Measurements from ENCODE around the gene SNCAIP.
"Not testable (repeated sequence)": the region's sequence is repeated elsewhere in the genome, so short reads cannot be mapped to it uniquely, and the experiment has no call there.

The SNCAIP gene

DNA sequence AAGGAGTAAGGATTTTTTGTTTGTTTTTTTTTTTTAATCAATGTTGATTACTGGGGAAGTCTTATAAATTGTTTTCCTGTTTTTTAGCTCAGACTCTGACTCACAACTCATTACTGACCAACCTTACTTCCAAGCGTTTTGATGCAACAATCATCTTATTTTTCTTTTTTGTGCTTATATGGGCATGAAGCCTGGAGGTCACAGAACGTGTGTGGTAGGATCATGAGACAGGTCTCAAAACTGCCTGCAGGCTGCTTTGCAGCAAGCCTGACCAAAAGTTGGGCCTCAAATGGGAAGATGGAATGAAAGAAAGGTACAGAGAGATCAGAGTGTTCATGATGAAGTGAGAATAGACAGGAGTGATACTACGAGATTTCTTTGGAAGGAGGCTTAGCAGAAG lies 38.5 kb downstream of the SNCAIP start:
- H3K4me3 ChIP-seq (replicated peaks; ENCODE audit: insufficient read depth, low read length) = no peak overlapping the region
- no peak overlapping the region for H3K27ac ChIP-seq (replicated peaks)
- DNase-seq (ENCODE audit: low read depth in 1 of 2, low spot score in 1 of 2) = no peak
- TF ChIP-seq, protein P1, sequence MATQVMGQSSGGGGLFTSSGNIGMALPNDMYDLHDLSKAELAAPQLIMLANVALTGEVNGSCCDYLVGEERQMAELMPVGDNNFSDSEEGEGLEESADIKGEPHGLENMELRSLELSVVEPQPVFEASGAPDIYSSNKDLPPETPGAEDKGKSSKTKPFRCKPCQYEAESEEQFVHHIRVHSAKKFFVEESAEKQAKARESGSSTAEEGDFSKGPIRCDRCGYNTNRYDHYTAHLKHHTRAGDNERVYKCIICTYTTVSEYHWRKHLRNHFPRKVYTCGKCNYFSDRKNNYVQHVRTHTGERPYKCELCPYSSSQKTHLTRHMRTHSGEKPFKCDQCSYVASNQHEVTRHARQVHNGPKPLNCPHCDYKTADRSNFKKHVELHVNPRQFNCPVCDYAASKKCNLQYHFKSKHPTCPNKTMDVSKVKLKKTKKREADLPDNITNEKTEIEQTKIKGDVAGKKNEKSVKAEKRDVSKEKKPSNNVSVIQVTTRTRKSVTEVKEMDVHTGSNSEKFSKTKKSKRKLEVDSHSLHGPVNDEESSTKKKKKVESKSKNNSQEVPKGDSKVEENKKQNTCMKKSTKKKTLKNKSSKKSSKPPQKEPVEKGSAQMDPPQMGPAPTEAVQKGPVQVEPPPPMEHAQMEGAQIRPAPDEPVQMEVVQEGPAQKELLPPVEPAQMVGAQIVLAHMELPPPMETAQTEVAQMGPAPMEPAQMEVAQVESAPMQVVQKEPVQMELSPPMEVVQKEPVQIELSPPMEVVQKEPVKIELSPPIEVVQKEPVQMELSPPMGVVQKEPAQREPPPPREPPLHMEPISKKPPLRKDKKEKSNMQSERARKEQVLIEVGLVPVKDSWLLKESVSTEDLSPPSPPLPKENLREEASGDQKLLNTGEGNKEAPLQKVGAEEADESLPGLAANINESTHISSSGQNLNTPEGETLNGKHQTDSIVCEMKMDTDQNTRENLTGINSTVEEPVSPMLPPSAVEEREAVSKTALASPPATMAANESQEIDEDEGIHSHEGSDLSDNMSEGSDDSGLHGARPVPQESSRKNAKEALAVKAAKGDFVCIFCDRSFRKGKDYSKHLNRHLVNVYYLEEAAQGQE (IDR thresholded peaks at IDR 0.05; ENCODE audit: insufficient replicate concordance, low read depth) = no peak
- TF ChIP-seq GABPA (IDR thresholded peaks at IDR 0.05; ENCODE audit: low read depth) = no peak
- no peak for TF ChIP-seq SPI1 (IDR thresholded peaks at IDR 0.05; ENCODE audit: borderline replicate concordance, low read depth)
- TF ChIP-seq, protein P2, sequence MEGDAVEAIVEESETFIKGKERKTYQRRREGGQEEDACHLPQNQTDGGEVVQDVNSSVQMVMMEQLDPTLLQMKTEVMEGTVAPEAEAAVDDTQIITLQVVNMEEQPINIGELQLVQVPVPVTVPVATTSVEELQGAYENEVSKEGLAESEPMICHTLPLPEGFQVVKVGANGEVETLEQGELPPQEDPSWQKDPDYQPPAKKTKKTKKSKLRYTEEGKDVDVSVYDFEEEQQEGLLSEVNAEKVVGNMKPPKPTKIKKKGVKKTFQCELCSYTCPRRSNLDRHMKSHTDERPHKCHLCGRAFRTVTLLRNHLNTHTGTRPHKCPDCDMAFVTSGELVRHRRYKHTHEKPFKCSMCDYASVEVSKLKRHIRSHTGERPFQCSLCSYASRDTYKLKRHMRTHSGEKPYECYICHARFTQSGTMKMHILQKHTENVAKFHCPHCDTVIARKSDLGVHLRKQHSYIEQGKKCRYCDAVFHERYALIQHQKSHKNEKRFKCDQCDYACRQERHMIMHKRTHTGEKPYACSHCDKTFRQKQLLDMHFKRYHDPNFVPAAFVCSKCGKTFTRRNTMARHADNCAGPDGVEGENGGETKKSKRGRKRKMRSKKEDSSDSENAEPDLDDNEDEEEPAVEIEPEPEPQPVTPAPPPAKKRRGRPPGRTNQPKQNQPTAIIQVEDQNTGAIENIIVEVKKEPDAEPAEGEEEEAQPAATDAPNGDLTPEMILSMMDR (IDR thresholded peaks at IDR 0.05; ENCODE audit: insufficient read depth, low read length) = no peak
- no peak for TF ChIP-seq POLR2AphosphoS5 (IDR thresholded peaks at IDR 0.05; ENCODE audit: low read depth)
- no peaks in the 10 kb centered on the region for H3K27me3 ChIP-seq (ENCODE audit: insufficient read depth, poor library complexity, severe bottlenecking)

DNA sequence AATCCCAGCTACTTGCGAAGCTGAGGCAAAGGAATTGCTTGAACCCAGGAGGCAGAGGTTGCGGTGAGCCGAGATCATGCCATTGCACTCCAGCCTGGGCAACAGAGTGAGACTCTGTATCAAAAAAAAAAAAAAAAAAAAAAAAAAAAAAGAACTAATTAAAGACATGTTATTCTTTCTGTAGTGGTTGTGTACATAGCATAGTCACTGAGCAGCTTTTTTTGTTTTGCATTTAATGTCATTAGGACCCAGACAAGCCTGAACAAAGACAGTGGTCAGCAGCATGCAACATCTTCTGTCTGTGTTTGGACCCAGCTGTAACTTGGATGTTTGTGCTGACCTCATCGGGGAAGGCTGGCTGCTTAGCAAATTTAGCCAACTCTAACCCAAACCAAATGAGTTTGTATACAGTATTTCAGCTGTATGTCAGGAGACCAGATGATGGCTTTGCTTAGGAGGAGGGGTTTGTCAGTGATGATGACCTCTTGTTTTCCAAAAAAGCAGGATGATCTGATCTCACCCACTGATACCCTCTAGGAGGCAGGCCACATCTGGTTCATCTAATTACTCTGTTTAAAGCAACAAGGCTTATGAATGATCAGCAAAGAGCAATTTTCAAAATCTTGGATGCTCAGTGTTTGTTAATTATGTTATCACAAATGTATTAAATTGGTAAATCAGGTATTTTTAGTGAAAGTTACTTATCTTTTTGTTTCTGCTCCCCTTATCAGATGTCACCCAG lies 39.5 kb downstream of the SNCAIP start:
- H3K27me3 ChIP-seq (ENCODE audit: insufficient read depth, poor library complexity, severe bottlenecking) = no peaks in the 10 kb centered on the region
- H3K4me3 ChIP-seq (replicated peaks; ENCODE audit: insufficient read depth, low read length) = no peak overlapping the region
- H3K27ac ChIP-seq (replicated peaks) = no peak overlapping the region
- no peak for DNase-seq (ENCODE audit: low read depth in 1 of 2, low spot score in 1 of 2)
- TF ChIP-seq GABPA (IDR thresholded peaks at IDR 0.05; ENCODE audit: low read depth) = no peak
- TF ChIP-seq, protein P1 (IDR thresholded peaks at IDR 0.05; ENCODE audit: insufficient replicate concordance, low read depth) = no peak
- no peak for TF ChIP-seq SPI1 (IDR thresholded peaks at IDR 0.05; ENCODE audit: borderline replicate concordance, low read depth)
- no peak for TF ChIP-seq POLR2AphosphoS5 (IDR thresholded peaks at IDR 0.05; ENCODE audit: low read depth)
- TF ChIP-seq, protein P2 (IDR thresholded peaks at IDR 0.05; ENCODE audit: insufficient read depth, low read length) = no peak

DNA sequence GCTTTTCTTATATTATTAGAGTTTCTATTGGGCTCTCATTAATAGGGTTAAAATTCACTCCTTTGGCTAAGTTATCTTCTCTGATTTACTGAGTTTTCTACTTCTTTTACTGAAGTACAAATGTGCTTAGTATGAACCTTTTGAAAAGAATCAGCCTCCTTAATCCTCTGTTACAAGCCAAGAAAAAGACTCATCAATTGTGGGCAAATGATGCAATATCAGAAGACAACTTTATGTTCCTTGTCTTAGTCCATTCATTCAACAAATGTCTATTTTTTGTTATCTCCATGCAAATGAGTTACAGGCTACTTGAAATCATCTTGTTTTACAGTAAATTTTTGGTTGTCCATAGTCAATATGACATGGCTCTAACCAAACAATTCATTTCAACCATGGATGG lies 40.3 kb downstream of the SNCAIP start:
- H3K27ac ChIP-seq (replicated peaks) = no peak overlapping the region
- TF ChIP-seq, protein P1 (IDR thresholded peaks at IDR 0.05; ENCODE audit: insufficient replicate concordance, low read depth) = no peak
- TF ChIP-seq GABPA (IDR thresholded peaks at IDR 0.05; ENCODE audit: low read depth) = no peak
- no peak for TF ChIP-seq POLR2AphosphoS5 (IDR thresholded peaks at IDR 0.05; ENCODE audit: low read depth)
- no peak for TF ChIP-seq SPI1 (IDR thresholded peaks at IDR 0.05; ENCODE audit: borderline replicate concordance, low read depth)
- TF ChIP-seq, protein P2 (IDR thresholded peaks at IDR 0.05; ENCODE audit: insufficient read depth, low read length) = no peak
- no peaks in the 10 kb centered on the region for H3K27me3 ChIP-seq (ENCODE audit: insufficient read depth, poor library complexity, severe bottlenecking)
- no peak for DNase-seq (ENCODE audit: low read depth in 1 of 2, low spot score in 1 of 2)
- H3K4me3 ChIP-seq (replicated peaks; ENCODE audit: insufficient read depth, low read length) = no peak overlapping the region

DNA sequence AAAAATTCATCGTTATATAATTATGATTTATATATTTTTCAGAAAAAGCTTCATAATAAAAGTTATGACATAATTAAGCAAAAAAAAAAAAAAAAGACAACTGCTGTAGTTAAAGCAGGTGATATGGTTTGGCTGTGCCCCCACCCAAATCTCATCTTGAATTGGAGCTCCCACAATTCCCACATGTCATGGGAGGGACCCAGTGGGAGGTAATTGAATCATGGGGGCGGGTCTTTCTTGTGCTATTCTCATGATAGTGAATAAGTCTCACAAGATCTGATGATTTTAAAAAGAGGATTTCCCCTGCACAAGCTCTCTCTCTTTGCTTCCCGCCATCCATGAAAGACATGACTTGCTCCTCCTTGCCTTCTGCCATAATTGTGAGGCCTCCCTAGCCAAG lies 41.3 kb downstream of the SNCAIP start:
- not testable (repeated sequence) for DNase-seq (ENCODE audit: low read depth in 1 of 2, low spot score in 1 of 2); H3K27me3 ChIP-seq (ENCODE audit: insufficient read depth, poor library complexity, severe bottlenecking); H3K4me3 ChIP-seq (replicated peaks; ENCODE audit: insufficient read depth, low read length); H3K27ac ChIP-seq (replicated peaks)
